HFFc6 (cell line): ENCODE data around the gene DDAH1. TPM values are rescaled to one million over a fixed set of nuclear protein-coding genes. Genes with fewer than 3 reads are reported as not detected.
A peak's percentile ranks its signal among the peaks of the same experiment; 100 is the strongest.
"Not testable (repeated sequence)": the region's sequence is repeated elsewhere in the genome, so short reads cannot be mapped to it uniquely, and the experiment has no call there.

Experiments
- DNase-seq: peaks from one replicate; pipeline ENCODE4 v3.0.0-alpha.2; 2018
- H3K27ac Mint-ChIP-seq: 2 replicates; pipeline ENCODE4 v1.8.0; 2020; ENCODE audit warnings: mild to moderate bottlenecking, mixed read lengths
- H3K27me3 Mint-ChIP-seq: 2 replicates; pipeline ENCODE4 v1.8.0; 2021; ENCODE audit warnings: mild to moderate bottlenecking, moderate library complexity, mixed read lengths; ENCODE audit not compliant: insufficient read depth
- H3K36me3 Mint-ChIP-seq: 2 replicates; pipeline ENCODE4 v1.8.0; 2021; ENCODE audit warnings: low read depth, mixed read lengths
- H3K4me1 Mint-ChIP-seq: 2 replicates; pipeline ENCODE4 v1.8.0; 2020; ENCODE audit warnings: low read depth, mixed read lengths
- H3K4me3 Mint-ChIP-seq: 2 replicates; pipeline ENCODE4 v1.8.0; 2020; ENCODE audit warnings: mild to moderate bottlenecking, moderate library complexity, mixed read lengths
- H3K9me3 Mint-ChIP-seq: 2 replicates; pipeline ENCODE4 v1.8.0; 2020; ENCODE audit warnings: mild to moderate bottlenecking, mixed read lengths
- CTCF ChIP-seq: fragments of 200-600 bp; sonication (generic); IDR thresholded peaks from 2 replicates; pipeline ENCODE4 v1.5.0; 2021; ENCODE audit warnings: antibody characterized with exemption, mild to moderate bottlenecking
- total RNA-seq, 6 experiments: library from RNA; stranded (reverse); fragmentation: NEBNext Ultra II Directional; extraction: Animal tissue kit (Norgen Biotek cat#: 25700); gene quantifications; 2 replicates in 1 of 6; 3 replicates in 5 of 6; pipeline ENCODE4 v1.2.3, GENCODE V29; 2021

DDAH1 gene
- total RNA-seq, 6 experiments from 2014 or later, result 235 to 320 (median 277) TPM

GRCh38 chr1:85471558-85471957 is 6.6 kb upstream of the DDAH1 start:
- peak overlapping the region; percentile 42; the same call in 1 of the 2 replicates for H3K4me3 Mint-ChIP-seq
- TF ChIP-seq CTCF, result no peak

DNA sequence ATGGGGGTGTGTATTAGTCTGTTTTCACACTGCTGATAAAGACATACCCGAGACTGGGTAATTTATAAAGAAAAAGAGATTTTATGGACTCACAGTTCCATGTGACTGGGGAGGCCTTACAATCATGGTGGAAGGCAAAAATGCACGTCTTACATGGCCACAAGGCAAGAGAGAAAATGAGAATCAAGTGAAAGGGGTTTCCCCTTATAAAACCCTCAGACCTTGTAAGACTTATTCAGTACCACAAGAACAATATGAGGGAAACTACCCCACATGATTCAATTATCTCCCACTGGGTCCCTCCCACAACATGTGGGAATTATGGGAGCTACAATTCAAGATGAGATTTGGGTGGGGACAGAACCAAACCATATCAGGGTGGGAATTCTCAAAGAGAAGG is 5.2 kb upstream of the DDAH1 start:
- Mint-ChIP-seq H3K4me1 (peaks cover 70% of the 10 kb centered on the region), H3K4me3 (peak overlapping the region; percentile 18; the same call in 1 of the 2 replicates), H3K27me3 (peaks cover 48% of the 10 kb centered on the region), H3K9me3 (peaks cover 25% of the 10 kb centered on the region; the same call in 1 of the 2 replicates), H3K36me3 (peaks cover 71% of the 10 kb centered on the region), H3K27ac (0 out of 2 replicates have a peak overlapping the region, but pooled peaks have one; percentile 65)
- not testable (repeated sequence) for DNase-seq

More at GRCh38 chr1:85471558-85471957, 6.6 kb upstream of the DDAH1 start:
- Mint-ChIP-seq H3K4me1 (peaks cover 62% of the 10 kb centered on the region), H3K27me3 (peaks cover 49% of the 10 kb centered on the region), H3K36me3 (peaks cover 79% of the 10 kb centered on the region), H3K27ac (peak overlapping the region; percentile 65), H3K9me3 (peaks cover 14% of the 10 kb centered on the region; the same call in 1 of the 2 replicates)
- DNase-seq, result no peak

DNA sequence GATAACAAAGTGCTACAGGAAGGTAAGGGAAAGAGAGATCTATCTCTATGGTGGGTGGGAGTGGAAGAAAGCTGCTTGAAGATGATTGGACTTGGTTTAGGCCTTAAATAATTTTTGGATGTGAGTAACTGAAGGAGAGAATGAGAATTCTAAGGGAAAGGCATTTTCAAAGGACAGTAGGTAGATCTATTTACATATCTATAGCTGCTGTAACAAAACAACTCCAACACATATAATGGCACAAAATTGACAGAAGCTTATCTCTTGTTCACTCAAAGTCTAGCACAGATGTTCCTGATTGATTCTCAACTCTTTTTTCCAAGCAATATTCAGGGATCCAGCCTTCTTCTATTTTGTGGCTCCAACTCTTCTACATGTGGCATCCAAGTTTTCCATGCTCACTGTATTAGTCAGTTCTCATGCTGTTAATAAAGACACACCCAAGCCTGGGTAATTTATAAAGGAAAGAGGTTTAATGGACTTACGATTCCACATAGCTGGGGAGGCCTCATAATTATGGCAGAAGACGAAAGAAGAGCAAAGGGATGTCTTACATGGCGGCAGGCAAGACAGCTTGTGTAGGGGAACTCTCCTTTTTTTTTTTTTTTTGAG is 3.1 kb upstream of the DDAH1 start:
- no peak for DNase-seq
- Mint-ChIP-seq H3K4me3 (peak overlapping the region; percentile 11; the same call in 1 of the 2 replicates), H3K4me1 (peaks cover 69% of the 10 kb centered on the region), H3K9me3 (peaks cover 16% of the 10 kb centered on the region; the same call in 1 of the 2 replicates), H3K27ac (peak overlapping the region; percentile 30), H3K36me3 (peaks cover 57% of the 10 kb centered on the region), H3K27me3 (peaks cover 46% of the 10 kb centered on the region)
- no peak for TF ChIP-seq CTCF

DNA sequence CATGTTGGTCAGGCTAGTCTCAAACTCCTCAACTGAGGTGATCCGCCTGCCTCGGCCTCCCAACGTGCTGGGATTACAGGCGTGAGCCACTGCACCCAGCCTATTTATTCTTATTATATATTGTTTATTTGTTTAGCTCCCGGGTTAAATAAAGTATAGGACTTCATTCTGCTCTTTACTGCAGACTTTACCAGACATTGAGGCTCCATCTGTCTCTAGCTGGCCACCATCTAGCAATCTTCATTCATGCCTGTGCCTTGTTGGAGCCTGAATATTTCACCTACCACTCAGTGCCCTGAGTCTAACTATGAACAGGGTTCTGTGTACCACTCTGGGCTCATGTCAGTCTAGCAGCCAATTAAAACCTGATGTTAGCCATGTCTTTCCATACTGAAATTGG is 2.1 kb upstream of the DDAH1 start:
- H3K4me3 Mint-ChIP-seq, result peak overlapping the region; percentile 45; the same call in 1 of the 2 replicates
- peak overlapping the region; percentile 56 for H3K27ac Mint-ChIP-seq
- peaks cover 16% of the 10 kb centered on the region; the same call in 1 of the 2 replicates for H3K9me3 Mint-ChIP-seq
- peaks cover 69% of the 10 kb centered on the region for H3K4me1 Mint-ChIP-seq
- peaks cover 57% of the 10 kb centered on the region for H3K36me3 Mint-ChIP-seq
- TF ChIP-seq CTCF, result no peak
- DNase-seq, result no peak
- H3K27me3 Mint-ChIP-seq, result peaks cover 46% of the 10 kb centered on the region

GRCh38 chr1:85465786-85466134 is 801 bp upstream of the DDAH1 start:
- H3K27ac Mint-ChIP-seq, result peak overlapping the region; percentile 86
- peaks cover 44% of the 10 kb centered on the region for H3K27me3 Mint-ChIP-seq
- peaks cover 77% of the 10 kb centered on the region for H3K4me1 Mint-ChIP-seq
- H3K9me3 Mint-ChIP-seq, result peaks cover 11% of the 10 kb centered on the region; the same call in 1 of the 2 replicates
- H3K4me3 Mint-ChIP-seq, result peak overlapping the region; percentile 90
- peaks cover 45% of the 10 kb centered on the region for H3K36me3 Mint-ChIP-seq
- TF ChIP-seq CTCF, result no peak
- peak; percentile 43 for DNase-seq

DNA sequence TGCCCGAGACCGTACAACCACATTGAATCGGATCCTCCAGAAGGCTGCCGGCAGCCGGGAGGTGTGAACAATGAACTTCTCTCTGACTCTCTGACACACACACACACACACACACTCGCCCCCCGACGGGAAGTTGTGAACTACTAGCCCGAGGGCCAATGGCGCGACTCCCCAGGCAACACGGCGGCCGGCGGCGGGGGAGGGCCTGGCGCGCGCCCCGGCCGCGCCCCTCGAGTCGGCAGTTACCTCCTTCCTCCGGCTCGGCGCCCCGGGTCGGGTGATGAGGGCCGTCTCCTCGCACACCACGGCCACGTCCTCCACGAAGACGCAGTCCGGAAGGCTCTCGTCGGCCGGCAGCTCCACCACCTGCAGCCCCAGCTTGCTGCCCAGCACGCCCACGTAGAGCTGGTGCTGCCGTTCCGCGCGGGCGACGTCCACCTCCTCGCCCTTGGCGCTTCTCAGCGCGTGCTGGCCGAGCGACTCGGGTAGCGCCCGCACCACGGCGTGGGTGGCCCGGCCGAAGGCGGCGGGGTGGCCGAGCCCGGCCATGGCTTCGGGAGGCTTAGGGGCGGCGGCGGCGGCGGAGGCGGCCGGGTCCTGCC is 361 bp downstream of the DDAH1 start:
- Mint-ChIP-seq H3K9me3 (peaks cover 11% of the 10 kb centered on the region; the same call in 1 of the 2 replicates), H3K27me3 (peaks cover 41% of the 10 kb centered on the region), H3K27ac (peak overlapping the region; percentile 82), H3K36me3 (peaks cover 34% of the 10 kb centered on the region), H3K4me3 (peak overlapping the region; percentile 89), H3K4me1 (peaks cover 82% of the 10 kb centered on the region)
- no peak for TF ChIP-seq CTCF
- DNase-seq, result peak; percentile 75
